Thyroid gland (tissue), 4 donors: ENCODE results near the gene TASP1.

Experiments
- CTCF ChIP-seq, 6 experiments: fragments of 200-600 bp in 3 of 6; fragments of 450-650 bp in 3 of 6; sonication (generic) in 3 of 6; IDR thresholded peaks; one replicate each; pipeline ENCODE4 v1.5.1; 2016 to 2019; ENCODE audit warnings: antibody characterized with exemption in 6 of 6, mild to moderate bottlenecking in 2 of 6, inconsistent platforms in 1 of 6, moderate library complexity in 1 of 6
- POLR2A ChIP-seq, 2 donors: fragments of 450-650 bp; IDR thresholded peaks; one replicate each; pipeline ENCODE4 v1.6.1; 2017; ENCODE audit warnings: antibody characterized with exemption in 2 of 2, mild to moderate bottlenecking in 2 of 2, moderate library complexity in 1 of 2

GRCh38 chr20:13447385-13448180 is 191.1 kb downstream of the TASP1 start:
- TF ChIP-seq CTCF (IDR thresholded peaks at IDR 0.05) (no peak), POLR2A (IDR thresholded peaks at IDR 0.05) (no peak)
